Sigmoid colon (tissue), 4 donors: ENCODE data around the gene OR2A7.
"Not testable (repeated sequence)": the region's sequence is repeated elsewhere in the genome, so short reads cannot be mapped to it uniquely, and the experiment has no call there.

Experiments
- CTCF ChIP-seq, 4 experiments: fragments of 450-650 bp in 3 of 4; fragments of 200-600 bp in 1 of 4; IDR thresholded peaks; one replicate each; pipeline ENCODE4 v1.5.1; 2016 to 2019; ENCODE audit warnings: antibody characterized with exemption in 4 of 4, mild to moderate bottlenecking in 3 of 4, moderate library complexity in 2 of 4
- EP300 ChIP-seq, 4 donors: sonication (generic); formaldehyde crosslinking; IDR thresholded peaks; one replicate each; pipeline ENCODE4 v1.6.1; 2017; ENCODE audit warnings: antibody characterized with exemption in 4 of 4
- POLR2A ChIP-seq, 2 donors: fragments of 450-650 bp; IDR thresholded peaks; one replicate each; pipeline ENCODE4 v1.6.1; 2016; ENCODE audit warnings: antibody characterized with exemption in 2 of 2, mild to moderate bottlenecking in 2 of 2, moderate library complexity in 2 of 2
- POLR2AphosphoS5 ChIP-seq, 4 donors: sonication (generic); formaldehyde crosslinking; IDR thresholded peaks; one replicate each; pipeline ENCODE4 v1.6.1; 2017; ENCODE audit warnings: antibody characterized with exemption in 4 of 4

- TF ChIP-seq CTCF, POLR2A, POLR2AphosphoS5, EP300 (IDR thresholded peaks at IDR 0.05): not testable (repeated sequence)
These were observed 35.8 kb downstream of the OR2A7 start for GRCh38 chr7:144228810-144229209.
